Activated CD4-positive, alpha-beta T cell treated with anti-CD3 and anti-CD28 coated beads, Interleukin-2, amount 50 U/mL, for 4 hours (primary cell): Measurements from ENCODE around the gene ELK3.

Source experiments
- DNase-seq, 2 experiments: peaks; one replicate each; pipeline ENCODE4 v3.0.0-alpha.2; 2020

ELK3 gene

DNA sequence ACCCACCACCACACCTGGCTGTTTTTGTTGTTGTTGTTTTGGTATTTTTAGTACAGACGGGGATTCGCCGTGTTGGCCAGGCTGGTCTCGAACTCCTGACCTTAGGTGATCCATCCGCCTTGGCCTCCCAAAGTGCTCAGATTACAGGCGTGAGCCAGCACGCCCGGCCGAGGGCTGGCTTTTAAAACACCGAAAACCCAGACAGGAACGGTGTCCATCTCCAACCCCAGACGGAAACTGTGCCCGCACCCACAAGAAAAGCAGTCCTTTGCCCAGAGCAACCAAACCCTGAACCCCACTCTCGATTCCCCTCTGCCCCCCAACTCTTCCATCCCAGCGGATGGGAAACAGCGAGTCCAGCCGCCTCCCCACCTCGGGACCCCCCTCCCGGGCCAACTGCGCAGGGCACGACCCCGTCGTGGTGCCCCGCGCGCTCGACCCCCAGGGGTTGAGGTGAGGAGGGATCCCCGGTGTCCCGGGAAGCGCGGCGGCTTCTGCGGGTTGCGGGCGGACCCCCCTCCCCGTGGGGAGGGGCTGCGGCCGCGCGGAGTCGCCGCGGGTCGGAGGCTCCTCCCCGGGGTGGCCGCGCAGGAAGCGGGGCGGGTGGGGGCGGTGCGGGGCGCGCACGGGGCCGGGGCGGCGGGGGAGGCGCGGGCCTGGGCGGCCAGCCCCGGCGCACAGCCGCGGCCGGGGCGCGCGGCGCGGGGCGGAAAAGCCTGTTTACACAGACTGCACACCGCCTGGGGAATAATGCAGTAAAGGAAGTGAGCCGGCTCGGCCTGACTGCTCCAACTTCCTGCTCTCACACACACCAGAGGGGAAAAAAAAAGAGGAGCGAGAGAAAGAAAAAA, at the start of gene ELK3:
Gene ELK3, plus strand, starts transcription at position 651 of the 851 bp plus-strand sequence.
- peak; percentile 33 to 39 for DNase-seq

DNA sequence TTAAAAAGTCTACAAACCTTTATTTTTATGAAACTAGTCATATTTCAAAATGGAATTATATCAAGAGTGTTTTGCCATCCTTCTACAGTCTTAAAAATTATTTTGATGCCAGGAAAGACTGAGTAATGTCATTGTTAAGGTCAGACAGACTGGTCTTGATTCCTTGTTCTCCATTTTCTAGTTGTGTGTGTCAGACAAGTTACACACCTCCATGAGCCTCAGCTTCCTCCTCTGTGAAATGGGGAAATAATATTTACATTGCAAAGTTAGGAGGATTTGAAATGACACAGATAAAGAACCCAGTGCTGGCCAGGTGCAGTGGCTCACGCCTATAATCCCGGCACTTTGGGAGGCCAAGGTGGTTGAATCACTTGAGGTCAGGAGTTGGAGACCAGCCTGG, 47.4 kb upstream of the ELK3 start:
- no peak for DNase-seq

DNA sequence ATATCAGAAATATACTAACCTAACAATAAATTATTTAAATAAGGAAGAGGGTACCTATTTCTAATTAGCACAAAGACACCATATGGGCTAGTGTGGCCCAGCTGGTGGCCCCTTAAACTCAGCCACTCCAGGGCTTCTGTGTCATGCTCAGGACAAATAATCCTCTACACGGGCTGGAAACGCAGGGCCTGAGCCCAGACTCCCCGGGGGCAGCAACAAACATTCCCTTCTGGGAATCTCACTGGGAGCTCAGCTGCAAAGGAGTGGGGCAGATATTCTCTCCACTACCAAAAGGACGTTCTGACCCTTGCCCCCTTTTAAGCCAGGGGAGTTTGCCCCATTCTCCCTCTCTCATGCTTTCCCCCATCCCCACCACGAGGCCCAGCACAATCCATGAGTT, 43.7 kb upstream of the ELK3 start:
- DNase-seq: no peak

GRCh38 chr12:96152164-96152563, 42.0 kb upstream of the ELK3 start:
- no peak for DNase-seq

DNA sequence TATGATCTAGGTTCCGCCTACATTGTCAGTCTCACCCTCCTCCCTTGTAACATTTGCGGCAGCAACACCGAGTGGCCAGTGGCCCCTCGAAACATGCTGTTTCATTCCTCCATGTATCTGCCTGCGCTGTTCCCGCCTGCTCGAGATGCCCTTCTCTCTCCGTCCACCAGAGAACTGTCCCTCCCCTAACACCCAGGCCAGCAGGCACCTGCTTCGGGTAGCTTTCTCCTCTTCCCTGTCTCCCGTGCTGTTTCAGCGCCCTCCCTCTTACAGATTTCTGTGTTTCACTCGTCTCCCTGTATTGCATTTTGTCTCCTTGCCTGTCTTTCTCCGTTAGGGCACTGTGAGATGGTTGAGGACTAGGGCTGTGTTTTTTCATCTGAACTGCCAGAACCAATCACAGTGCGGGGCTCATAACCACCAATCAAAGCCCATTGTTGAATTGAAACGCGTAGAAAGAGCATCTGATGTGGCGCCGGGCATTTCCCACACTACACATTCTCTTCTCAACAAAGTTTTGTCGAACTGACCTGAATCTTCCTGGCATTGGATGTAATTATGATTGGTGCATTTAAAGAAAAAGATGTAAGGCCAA, 40.9 kb upstream of the ELK3 start:
- no peak for DNase-seq

- no peak for DNase-seq
Measured at GRCh38 chr12:96155181-96155580, 39.0 kb upstream of the ELK3 start.

DNA sequence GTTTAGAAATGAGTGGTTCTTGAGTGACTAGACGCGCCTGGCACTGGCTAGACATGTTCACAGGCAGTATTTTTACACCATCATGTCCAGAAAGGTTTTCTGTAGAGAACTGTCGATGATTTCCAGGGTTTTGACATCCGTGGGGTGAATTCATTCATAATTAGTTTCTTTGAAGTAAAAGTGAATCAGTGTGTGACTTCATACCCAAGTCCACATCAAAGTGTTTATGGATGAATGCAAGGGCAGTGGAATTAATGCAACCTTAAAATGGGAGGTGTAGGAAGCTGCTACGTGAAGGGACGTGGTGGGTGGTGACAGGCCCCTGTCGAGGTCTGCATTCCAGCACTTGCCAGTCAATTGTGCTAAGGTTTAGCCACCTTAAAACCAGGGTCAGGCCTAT, 38.4 kb upstream of the ELK3 start:
- DNase-seq: no peak

DNA sequence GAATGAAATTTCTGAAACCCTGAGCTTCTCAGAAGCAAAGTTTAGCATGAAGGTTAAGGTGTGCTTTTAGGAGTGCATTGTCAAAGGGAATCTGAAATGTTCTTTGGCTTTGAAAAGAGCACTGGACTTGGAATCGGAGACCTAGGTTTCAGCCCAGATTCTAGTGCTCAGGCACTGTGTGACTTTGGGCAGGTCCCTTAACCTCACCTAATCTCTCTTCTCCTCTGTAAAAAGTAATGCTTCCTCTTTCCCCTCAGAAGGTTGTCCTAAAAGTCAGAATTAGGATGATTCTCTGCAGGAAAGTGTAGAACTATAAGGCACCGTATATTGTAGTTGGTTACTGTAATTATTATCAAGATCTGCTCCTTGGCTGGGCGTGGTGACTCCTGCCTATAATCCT, 38.0 kb upstream of the ELK3 start:
- no peak for DNase-seq

DNA sequence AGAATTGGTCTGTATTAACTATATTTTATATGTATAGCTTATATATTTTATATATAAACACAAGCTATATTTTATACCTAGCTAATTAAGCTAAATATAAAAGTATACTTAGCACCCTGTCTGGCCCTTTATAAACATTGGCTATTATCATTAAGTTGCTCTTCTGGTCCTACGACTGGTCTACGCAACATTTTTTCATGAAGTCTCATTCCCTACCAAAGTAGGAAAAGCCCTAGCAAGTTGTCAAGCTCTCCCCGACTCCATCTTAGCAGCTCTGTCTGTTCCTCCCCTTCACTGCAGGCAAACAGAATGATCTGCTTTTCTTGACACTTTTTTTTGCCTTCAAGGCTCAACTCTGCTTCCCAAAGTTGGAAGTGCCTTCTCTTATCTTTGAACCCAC, 36.7 kb upstream of the ELK3 start:
- DNase-seq: no peak

DNA sequence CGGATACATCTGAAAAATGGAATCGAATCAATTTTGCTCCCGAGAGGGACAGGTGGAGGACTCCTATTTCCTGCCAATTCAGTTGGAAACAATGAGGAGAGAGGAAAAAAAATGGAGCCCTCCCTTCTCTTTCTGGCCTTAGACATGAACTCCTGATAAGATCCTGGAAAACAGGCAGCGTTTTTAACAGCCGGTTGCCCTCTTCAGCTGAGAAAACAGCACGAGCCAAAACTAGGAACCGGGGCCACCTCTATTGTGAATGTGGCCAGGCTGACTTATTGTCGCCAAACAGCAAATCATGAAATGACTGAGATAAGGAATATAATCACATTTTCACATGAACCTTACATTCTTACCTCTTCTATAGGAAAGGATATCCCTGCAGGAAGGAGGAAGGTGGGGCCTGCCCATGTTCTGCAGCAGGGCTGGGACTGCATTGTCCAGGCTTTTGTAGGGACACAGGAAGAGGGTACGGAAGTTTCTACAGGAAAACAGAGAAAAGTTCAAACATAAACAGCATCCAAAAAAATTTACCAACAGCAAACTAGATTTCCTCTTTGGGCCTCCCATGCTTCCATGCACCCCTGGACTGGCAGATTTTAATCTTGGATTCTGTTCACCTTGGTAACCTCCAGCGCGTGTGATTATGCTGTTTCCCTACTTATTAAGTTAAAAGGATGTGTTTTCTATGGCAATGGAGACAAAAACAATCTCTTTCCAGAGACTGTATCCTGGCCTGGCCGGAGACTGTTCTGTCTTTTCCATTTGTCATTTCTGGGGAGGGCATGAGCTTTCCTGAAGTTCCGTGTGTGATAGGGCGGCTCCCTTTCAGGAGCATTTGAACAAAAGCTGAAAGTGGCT, 29.0 kb upstream of the ELK3 start:
- no peak for DNase-seq

DNA sequence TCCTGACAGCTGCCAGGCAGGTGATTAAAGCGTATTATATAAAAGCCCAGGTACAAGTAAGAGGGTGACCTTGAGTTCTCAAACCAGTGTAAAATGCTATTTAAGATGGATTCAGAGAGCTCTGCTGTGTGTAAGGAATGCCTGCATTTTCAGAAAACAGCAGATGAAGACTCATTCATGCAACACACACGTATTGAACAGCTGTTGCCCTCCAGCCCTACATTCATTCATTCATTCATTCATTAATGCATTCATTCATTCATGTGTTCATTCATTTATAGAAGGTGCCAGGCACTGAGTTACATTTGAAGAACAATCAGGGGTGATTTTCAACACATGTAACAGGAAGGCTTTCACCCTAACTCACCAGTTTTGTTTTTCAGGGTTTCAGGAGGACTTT, 27.4 kb upstream of the ELK3 start:
- DNase-seq: no peak

- no peak for DNase-seq
Measured at GRCh38 chr12:96167492-96167891, 26.7 kb upstream of the ELK3 start.

GRCh38 chr12:96170328-96170727, 23.8 kb upstream of the ELK3 start:
- DNase-seq: no peak

DNA sequence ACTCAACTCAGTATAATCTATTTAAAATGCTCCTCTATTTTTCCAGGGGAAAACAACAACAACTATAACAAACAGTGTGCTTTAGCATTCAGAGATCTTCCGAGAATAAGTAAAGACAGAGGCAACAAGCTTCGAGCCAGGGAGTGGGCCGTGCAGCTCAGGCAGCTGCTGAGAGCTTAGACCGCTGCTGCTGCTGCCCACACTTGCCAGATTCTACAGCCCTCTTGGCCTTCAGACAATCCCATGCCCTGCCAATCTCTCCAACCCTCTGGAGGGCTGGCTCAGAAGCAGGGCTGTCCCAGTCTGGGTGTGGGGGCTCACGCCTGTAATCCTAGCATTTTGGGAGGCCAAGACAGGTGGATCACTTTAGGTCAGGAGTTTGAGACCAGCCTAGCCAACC, 23.4 kb upstream of the ELK3 start:
- DNase-seq: no peak

- DNase-seq: no peak
Measured at GRCh38 chr12:96171905-96172304, 22.3 kb upstream of the ELK3 start.

- DNase-seq: no peak
Measured at GRCh38 chr12:96172981-96173380, 21.2 kb upstream of the ELK3 start.

GRCh38 chr12:96176575-96176974, 17.6 kb upstream of the ELK3 start:
- DNase-seq: no peak

DNA sequence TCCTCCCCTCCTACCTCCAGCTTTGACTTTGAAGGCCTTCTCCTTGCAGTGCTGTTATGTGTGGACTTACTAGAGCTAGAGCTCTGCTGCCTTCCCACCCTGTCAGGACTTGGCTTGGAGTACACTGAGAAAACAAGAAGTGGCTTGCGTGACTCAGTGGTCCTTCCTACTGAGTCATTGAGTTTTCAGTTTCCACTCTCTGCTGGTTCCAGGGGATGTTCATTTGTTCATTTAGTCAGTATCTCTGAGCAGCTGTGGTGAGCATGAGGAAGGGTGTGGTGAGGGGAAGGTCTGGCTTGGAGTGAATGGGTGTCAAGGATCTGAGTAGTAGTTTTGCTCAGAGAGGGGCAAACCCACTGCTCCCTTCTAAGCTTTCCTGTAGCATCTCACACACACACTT, 17.2 kb upstream of the ELK3 start:
- DNase-seq: peak; percentile 48 to 57

- no peak for DNase-seq
Measured at GRCh38 chr12:96183734-96184370, 10.3 kb upstream of the ELK3 start.

- DNase-seq: no peak
Measured at GRCh38 chr12:96185914-96186313, 8.3 kb upstream of the ELK3 start.

- no peak for DNase-seq
Measured at GRCh38 chr12:96186607-96187301, 7.4 kb upstream of the ELK3 start.

GRCh38 chr12:96187956-96188355, 6.2 kb upstream of the ELK3 start:
- no peak for DNase-seq

DNA sequence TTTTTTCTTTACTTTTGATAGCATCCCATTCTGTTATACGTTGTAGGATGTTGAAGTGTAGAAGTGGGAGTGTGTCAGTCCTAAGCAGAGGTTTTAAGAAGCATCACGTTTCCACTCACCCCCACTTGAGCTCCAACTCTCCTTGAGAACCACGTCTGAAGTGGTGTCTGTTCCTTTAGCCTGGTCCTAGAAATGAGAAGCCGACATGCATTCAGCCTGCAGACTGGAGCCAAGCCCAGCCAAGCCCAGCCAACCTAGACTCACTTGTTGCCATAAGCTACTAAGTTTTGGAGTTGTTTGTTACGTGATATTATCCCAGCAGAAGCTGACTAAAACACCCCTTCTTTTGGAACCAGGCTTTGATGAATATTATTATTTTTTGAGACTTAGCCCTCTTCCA, 4.4 kb upstream of the ELK3 start:
- no peak for DNase-seq
